ENCODE data around the gene KRT80. TPM values are rescaled to one million over a fixed set of nuclear protein-coding genes. Genes with fewer than 3 reads are reported as not detected.

KRT80 gene
- total RNA-seq, 1 donor from 2014 or later = not detected

DNA sequence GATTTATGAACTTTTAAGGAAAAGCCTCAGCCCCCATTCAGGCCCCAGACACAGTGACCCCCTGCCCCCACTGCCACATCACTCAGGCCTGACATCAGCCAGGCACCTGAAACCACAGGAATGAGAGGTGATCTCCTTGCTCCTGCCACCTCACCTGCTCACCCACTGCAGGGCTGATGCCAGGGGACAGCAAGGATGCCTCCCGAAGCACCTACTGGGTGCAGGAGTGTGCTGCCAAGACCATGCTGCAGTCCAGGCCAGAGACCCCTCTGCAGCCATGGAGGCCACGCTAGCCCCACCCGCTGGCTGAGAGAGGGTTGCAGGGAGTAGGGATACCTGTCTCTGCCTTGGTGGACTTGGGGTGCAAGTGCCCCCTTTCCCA, 22.6 kb upstream of the KRT80 start:
- intact Hi-C loops (cut with DNase I) = loop anchor here (5.0 to 10.0 kb wide), 2 partner anchors 63 to 110 kb away; partner anchors contain the start of gene KRT83
- DNase-seq (peak; percentile 31), ATAC-seq (ENCODE audit: poor library complexity) (no peak)

DNA sequence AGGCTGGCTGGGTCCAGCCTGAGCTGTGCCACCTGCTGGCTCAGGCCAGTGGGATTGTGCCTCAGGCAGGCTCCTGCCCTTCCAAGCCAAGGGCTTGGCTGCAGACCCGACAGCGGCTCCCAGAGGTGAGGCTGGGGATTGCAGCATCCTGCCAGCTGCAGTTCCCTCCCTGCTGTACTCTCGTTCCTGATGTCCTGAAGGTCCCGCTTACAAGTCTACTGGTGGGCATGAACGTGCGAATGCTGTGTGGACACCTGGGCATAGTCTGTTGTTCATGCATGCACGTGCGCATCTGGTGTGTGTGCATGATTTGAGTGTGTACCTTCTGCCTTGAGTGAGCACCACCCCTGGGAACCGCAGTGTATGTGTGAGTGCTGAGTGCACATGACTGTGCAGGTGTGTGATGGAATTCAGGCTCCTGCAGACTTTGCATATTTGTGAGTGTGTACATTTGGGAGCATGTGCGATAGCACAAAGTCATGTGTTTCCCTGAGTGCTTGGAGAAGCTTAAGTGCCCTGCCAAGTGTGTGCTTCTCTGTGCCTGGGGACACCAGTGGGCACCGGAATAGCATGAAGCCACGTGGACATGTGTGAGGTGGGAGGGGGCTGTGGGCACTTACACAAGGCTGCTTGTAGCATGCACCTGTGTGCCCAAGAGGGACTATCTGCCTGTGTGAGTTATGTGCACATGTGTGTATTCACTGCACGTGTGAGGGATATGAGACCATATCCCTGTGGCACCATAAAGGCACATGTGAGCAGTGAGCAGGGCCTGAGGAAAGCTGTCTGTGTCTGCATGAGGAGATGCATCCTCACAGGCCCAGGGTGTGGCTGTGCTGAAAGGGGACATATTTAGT, 22.0 kb upstream of the KRT80 start:
- ATAC-seq (ENCODE audit: poor library complexity) = peak; percentile 91
- intact Hi-C loops (cut with DNase I) = loop anchor here (5.0 to 10.0 kb wide), 2 partner anchors 64 to 111 kb away; partner anchors contain the start of gene KRT83
- DNase-seq = peak; percentile 83

DNA sequence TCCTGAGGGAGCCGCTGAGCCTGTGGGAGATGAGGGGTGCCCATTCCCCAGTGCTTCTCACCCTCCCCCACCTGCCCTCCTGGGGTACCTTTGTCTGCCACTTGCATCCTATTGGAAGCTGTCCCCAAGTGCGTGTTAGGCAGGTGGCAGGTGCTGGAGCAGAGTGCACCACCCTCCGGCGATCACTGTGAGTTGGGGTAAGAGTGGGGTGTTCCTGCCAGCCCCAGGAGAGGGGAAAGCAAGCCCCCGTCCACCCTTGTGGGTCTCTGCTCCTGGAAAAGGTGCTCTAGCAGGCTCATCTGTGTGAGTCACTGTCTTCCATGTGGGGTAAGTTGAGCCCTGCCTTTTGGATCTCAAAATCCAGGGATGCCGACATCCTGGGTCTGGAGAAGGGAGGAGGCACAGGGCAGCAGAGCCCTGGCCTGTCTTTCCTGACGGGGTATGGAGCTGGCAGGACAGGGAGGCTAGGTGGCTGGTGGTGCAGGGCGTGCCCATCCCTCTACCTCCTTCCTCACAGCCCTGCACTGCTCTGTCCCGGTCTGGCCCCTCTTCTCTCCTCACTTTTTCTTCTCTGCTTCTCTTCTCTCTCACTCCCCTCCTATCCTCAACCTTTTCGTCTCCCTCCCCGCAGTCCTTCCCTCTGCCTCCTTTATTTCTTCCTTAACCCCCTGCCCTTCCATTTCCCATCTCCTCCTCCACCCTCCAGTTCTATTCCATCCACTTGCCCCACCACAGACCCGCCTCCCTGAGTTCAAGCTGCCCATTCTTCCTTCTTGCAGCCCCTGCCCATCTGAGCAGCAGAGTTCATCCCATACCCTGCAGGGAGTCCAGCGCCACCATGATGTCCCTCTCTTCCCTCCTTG, 21.1 kb upstream of the KRT80 start:
- intact Hi-C loops (cut with DNase I) = loop anchor here (5.0 to 10.0 kb wide), 2 partner anchors 64 to 112 kb away; partner anchors contain the start of gene KRT83
- peak; percentile 27 for DNase-seq
- ATAC-seq (ENCODE audit: poor library complexity) = no peak

DNA sequence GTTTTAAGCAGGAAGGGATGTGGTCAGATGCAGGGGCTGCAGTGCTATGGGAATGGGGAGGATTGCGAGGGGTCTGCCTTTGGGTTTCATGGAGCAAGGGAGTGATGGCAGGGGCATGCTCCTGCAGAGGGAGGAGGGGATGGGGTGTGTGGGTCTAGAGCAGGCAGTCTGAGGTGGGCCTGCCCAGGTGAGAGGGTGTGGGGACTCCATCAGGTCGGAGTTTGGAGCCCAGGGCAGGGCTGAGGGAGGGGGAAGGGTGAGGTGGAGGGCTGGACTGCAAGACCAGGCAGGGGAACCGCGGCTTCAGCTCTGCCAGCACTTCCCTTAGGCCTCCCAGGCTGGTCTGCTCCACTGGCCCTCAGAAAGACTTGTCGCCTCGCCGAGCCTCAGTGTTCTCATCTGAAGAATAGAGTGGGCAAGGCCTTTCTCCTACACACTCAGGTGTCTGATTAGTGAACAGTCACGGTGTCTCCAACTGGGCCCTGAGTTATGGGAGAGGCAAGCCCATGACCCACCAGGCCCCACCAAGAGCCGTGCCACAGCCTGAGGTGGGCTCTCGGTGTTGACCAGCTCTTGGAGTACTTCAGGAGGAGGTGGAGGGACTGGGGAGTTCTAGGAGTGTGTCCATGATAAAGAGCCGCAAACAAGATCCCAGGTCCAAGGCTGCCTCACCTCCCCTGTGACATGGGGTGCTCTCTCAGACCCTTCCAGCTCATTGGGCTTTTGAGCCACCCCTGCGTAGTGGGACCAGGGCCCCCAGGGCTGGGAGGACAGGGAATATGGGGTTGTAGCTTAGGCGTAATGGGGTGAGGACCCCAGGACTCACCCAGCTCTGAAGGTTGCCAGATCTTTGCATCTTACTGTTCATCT, 20.1 kb upstream of the KRT80 start:
- intact Hi-C loops (cut with DNase I) = loop anchor here (5.0 to 10.0 kb wide), 2 partner anchors 65 to 113 kb away; partner anchors contain the start of gene KRT83
- DNase-seq = peak; percentile 29
- ATAC-seq (ENCODE audit: poor library complexity) = no peak

DNA sequence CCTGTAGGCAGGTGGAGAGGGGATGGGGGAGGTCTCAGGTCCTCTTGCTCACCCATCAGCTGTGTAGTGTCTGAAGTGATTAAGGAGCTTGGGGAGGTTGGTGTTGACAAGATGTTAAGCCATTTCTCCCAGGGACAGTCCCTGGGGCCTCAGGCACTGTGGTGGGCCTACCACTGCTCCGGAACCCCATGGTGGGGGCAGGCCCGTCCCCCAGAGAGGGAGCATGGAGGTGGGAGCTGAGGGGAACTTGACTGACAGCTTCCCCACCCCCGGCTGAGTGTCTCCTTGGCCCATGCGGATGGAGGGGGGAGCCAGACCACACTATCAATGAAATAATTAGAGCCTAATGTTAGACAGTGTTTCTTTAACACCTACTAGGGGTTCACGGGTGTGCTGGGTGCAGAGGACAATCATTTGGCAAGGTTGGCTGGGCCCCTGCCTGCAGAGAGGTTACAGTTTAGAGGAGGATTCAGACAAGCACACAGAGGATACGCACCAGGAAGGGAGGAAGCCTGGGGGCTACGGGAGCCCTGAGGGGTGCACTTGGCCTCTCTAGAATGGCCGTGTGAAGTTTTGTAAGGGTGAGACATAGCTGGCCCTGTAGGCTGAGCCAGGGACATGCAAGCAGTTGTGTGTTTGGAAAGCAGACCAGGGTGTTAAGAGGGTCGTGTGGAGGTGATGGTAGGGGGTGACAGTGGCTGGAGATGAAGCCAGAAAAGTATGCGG, 19.3 kb upstream of the KRT80 start:
- no peak for ATAC-seq (ENCODE audit: poor library complexity)
- intact Hi-C loops (cut with DNase I) = loop anchor here (5.0 to 10.0 kb wide), 2 partner anchors 66 to 114 kb away; partner anchors contain the start of gene KRT83
- peak; percentile 23 for DNase-seq

DNA sequence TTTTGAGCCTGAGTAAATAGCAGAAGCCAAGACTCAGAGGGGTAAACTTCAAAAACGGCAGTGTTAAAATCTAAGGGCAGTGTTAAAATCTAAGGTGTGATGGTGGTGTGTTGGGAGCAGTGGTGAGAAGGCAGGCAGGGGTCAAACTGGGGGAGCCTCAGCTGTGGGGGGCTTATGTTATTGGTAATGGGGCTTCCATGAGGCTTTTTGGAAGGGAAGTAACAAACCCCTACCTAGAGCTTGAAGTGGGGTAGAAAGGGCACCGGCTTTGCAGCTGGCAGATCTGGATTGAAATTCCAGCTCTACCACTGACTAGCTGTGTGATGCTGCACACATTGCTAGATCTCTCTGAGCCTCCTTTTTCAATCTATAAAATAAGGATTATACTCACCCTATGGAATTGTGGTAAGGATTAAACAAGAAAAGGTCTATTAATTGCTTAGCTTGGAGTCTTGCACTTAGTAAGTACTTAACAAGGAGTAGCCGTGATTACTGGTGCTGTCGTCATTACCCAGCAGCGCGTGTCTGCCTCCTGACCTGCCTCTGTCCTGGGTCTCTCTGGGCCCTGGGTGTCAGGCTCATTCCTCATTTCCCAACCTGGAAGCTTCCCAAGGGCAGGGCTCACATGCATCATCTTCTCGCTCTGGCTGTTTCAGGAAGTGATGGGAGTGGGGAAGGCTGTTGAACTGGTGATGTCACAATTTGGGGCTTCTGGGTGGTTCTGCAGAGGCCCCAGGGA, 18.5 kb upstream of the KRT80 start:
- DNase-seq (peak; percentile 39), ATAC-seq (ENCODE audit: poor library complexity) (no peak)
- intact Hi-C loops (cut with DNase I) = loop anchor here (5.0 to 10.0 kb wide), 2 partner anchors 67 to 114 kb away; partner anchors contain the start of gene KRT83

DNA sequence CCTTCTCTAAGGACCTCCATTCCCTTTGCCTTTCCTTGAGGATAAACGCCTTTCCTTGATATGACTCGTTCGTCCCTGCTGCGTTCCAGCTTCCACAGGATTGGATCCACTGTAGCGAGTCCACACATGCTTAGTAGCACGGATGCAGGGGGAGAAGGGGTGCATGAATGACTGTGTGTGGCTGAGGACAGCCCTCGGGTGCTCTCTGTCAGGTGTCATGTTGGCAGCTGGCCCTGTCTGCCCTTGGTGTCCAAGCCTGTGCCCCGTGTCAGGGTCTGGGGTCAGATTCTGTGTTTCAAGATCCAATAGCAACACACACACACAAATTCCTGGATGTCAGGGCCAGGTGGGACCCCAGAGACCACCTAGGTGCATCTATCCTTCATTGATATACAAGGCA, 17.5 kb upstream of the KRT80 start:
- intact Hi-C loops (cut with DNase I) = no loop called here
- no peak for ATAC-seq (ENCODE audit: poor library complexity)
- DNase-seq = peak; percentile 38

DNA sequence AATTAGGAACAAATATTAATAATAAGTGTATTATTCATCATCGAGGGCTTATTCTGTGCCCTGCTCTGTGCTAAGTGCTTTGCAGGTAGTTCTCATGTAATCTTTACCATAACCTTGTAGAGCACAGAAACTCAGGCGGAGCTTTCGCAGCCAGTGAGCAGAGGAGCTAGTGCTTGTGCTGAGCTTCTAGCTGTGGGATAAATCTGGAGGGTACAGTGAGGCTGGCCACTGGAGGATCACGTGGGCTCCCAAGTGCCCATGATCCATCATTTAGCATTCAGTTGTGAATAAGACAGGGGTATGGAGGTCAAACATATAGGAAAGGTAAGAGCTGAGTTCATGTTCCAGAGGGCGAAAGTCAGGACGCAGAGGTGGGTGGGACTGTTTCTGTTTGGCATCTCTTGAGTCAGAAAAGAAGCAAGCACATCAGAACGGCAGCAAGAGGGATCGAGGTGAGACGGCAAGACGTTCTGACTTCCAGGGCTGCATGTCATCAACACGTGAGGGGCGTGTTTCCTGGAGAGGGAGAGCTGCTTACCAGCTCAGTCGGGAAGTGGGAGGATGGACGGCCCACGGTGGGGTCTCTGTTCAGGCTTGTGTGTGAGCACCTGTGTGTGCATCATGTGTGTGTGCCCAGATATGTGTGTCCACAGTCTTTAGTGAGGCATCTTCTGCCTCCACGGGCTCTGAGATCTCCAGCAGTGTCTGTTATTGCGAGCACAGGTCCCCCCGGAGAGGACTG, 16.8 kb upstream of the KRT80 start:
- intact Hi-C loops (cut with DNase I) = no loop called here
- ATAC-seq (ENCODE audit: poor library complexity) (no peak), DNase-seq (peak; percentile 22)

DNA sequence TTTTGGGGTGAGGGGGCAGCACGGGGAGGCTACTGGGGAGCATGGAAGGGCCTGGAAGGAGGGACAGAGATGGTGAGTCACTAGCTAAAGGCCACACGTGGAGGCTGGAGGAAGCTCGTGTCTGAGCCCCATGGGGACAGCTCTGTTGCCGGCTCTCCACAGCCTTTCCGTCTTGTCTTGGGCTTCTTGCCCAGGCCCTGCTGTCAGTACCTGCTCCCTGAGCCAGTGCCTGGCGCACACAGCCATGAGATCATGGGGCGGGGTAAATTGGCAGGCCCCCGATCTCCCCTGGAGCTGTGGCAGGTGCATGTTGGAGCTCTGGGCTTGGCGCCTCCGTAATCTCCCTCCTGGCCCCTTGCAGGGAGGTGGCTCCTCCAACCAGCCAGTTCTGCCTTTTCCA, 16.1 kb upstream of the KRT80 start:
- intact Hi-C loops (cut with DNase I) = no loop called here
- DNase-seq (peak; percentile 78), ATAC-seq (ENCODE audit: poor library complexity) (peak; percentile 83)

DNA sequence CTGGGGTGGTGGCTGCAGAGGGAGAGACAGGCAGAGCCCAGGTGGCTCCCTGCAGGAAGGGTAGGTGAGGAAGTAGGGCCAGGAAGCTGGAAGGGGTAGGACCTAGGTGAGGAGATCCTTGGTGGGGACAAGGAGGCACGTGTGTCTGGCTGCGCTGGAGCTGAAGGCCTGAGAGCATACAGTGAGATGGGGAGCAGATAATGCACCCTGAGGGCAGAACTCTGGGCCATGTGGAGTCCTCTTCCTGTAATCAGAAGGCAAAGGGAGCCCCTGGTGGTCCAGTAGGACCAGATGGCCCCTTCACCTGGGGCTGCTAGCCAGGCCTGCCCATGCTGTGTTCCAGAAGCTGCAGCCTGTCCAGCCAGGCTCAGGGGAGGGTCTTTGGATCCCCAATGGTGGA, 15.3 kb upstream of the KRT80 start:
- ATAC-seq (ENCODE audit: poor library complexity) = no peak
- no peak for DNase-seq
- intact Hi-C loops (cut with DNase I) = no loop called here

DNA sequence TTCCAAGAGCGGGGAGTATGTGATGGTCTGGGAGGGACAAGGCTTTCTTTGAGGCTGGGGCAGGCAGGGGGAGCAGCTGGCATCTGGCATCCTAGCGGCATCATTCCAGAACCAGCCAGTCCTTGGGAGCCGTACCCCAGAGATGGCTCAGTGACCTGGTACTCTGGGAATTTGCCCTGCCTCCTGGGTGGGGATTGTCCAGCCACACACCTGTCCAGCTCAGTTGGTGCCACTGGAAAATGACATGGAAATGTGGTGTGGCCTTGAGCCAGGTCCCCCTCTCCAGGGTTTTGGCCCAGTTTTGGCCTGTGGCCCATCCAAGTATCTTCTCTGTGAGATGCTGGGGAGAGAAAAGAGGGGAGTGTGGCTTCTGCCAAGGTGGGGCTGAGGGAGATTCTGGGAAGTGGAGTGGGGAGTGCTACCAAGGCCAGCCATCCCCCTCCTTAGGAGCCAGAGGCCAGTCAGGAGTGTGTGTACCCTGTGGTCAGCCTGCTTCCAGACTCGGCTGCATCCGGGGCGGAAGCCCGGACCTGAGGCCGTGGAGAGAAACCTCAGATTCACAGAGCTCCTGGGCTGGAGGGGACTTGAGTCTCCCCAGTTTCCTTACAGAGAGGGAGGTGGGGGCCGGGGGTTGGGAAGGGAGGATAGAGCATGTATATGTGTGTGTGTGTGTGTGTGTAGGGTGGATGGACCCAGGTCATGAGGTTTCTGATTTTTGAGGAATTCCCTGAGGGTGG, 14.7 kb upstream of the KRT80 start:
- DNase-seq (peak; percentile 17), ATAC-seq (ENCODE audit: poor library complexity) (no peak)
- intact Hi-C loops (cut with DNase I) = no loop called here

DNA sequence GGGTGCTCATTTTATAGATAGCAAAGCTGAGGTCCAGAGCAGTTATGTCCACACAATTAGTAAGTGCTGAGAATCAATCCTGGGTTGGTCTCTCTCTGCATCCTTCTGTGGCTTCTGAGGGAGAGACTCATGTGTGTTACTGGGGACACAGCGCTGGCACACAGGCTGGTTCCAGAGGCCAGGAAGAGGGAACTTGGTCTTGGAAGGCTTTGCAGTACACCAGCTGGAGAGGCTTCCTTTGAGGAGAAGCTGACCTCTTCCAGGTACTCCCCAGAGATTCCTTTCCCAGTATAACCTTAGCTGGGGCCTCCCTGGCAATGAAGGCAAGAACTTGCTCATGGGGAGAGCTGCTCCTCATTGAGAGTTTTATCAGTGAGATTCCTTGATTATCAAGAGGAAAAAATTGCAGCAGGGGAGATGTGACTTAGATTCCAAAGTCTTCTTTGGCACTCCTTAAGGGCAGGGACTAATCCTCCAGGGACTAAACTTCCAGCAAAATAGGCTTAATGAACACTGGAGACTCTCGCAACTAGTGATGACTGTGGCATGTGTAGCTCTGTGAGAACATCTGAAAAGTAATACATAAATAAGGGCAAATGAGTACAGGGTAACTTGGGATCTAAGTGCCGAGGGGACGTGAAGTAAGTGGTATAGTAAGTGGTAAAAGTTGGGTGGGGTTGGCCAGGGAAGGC, 13.9 kb upstream of the KRT80 start:
- intact Hi-C loops (cut with DNase I) = no loop called here
- peak; percentile 23 for DNase-seq
- no peak for ATAC-seq (ENCODE audit: poor library complexity)

DNA sequence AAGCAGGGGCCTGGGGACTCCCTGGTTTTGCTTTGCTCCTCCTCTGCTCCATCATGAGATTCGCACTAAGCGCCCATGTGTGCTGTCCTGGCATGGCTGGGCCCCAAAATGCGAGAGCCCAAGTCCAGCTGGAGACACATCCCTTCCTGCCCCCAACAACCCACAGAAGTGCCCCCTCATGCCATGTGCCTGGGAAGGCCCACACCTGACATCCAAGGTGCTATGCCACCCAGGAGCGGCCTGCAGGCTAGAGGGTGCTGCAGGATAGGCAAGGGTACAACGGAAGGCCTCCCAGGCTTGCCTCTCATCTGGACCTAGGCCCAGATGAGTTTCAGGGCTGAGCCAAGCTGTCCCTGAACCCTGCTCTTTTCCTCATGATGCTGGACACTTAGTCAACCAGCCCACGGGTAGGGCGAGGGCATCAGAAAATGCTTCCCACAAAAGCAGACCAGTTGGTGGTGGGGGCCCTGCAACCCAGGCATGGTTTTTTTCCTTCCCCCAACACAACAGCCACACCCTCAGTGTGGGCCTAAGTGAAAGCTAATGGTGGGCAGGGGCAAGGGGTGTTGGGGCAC, 13.2 kb upstream of the KRT80 start:
- DNase-seq = peak; percentile 16

DNA sequence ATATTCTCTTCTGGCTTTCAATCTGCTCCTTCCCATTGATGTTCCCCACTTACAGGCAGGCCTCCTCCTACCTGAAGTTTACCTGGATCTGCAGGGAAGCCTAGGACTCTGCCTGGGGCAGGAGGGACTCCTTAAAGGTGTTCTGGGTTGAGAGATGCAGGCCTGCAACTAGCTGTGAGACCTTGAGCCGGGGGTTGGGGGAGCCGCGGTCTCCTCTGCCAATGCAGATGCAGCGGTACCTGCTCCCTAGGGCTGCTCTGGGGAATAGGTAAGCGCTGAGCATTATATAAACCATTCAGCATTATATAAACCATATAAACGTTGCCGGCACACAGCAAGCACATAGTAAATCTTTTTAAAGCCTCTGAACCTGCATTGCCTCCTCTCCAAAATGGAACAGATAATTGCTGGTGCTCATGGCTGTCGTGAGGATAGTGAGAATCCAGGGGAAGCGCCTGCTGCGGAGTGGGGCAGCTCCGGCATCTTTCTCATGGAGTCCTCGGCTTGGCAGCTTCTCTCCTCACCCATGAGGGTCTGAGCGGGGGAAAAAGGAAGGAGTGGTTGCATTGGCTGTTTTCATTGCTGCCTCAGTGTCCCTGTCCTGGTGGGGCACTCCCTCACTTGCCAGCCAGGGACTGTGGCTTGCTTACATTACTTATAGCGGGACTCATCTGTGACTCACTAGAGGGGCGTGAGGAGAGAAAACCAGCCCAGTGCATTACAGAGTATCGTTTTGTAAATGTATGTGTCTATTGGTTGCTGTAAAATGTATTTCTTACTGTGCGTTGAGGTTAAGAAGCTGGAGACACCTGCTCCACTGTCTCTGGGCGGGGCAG, 12.5 kb upstream of the KRT80 start:
- DNase-seq = peak; percentile 34
- no peak for ATAC-seq (ENCODE audit: poor library complexity)
- intact Hi-C loops (cut with DNase I) = no loop called here

More for the DNA sequence above, 13.2 kb upstream of the KRT80 start:
- ATAC-seq (ENCODE audit: poor library complexity) = no peak
- intact Hi-C loops (cut with DNase I) = no loop called here
